ENCODE data around the gene HEATR1.

GRCh38 chr1:236558081-236558480 is 46.2 kb downstream of the HEATR1 start:
- TF ChIP-seq FOXA1 (IDR thresholded peaks at IDR 0.05) (no peak), ELF4 (IDR thresholded peaks at IDR 0.05) (no peak), TARDBP (IDR thresholded peaks at IDR 0.05) (no peak), SP1 (IDR thresholded peaks at IDR 0.05) (no peak), NFRKB (IDR thresholded peaks at IDR 0.05) (no peak)

All from HEK293T (cell line).